ENCODE data around the gene FIZ1.
A peak's percentile ranks its signal among the peaks of the same experiment; 100 is the strongest.

Gene FIZ1

GRCh38 chr19:55599468-55599841 is at the start of gene FIZ1:
Gene FIZ1, minus strand, starts transcription at chr19:55599517. Its CDS starts 1,652 bp downstream, at chr19:55597865.
- peak; percentile 95 for DNase-seq (ENCODE audit: low read depth)

- DNase-seq (ENCODE audit: low read depth), result no peak
Observed at GRCh38 chr19:55648585-55649267, 49.4 kb upstream of the FIZ1 start.

- peak; percentile 27 for DNase-seq (ENCODE audit: low read depth)
Observed at GRCh38 chr19:55647732-55648584, 48.6 kb upstream of the FIZ1 start, which contains the start of gene CCDC106. Gene CCDC106, plus strand, starts transcription at chr19:55648212. Its CDS starts 835 bp downstream, at chr19:55649047.

GRCh38 chr19:55646889-55647731 is 47.8 kb upstream of the FIZ1 start:
- DNase-seq (ENCODE audit: low read depth), result no peak

- DNase-seq (ENCODE audit: low read depth), result no peak
Observed at GRCh38 chr19:55645512-55645881, 46.2 kb upstream of the FIZ1 start.

- DNase-seq (ENCODE audit: low read depth), result no peak
Observed at GRCh38 chr19:55644842-55645511, 45.7 kb upstream of the FIZ1 start.

GRCh38 chr19:55644191-55644833 is 45.0 kb upstream of the FIZ1 start:
- DNase-seq (ENCODE audit: low read depth), result no peak

- no peak for DNase-seq (ENCODE audit: low read depth)
Observed at GRCh38 chr19:55643887-55644176, 44.5 kb upstream of the FIZ1 start.

- DNase-seq (ENCODE audit: low read depth), result peak; percentile 80
Observed at GRCh38 chr19:55643003-55643886, 43.9 kb upstream of the FIZ1 start, which contains the start of gene ZNF581. Gene ZNF581, plus strand, starts transcription at chr19:55643649. Its CDS starts 923 bp downstream, at chr19:55644572.

GRCh38 chr19:55642153-55643002 is 43.1 kb upstream of the FIZ1 start:
- DNase-seq (ENCODE audit: low read depth), result no peak

GRCh38 chr19:55641426-55642152 is 42.3 kb upstream of the FIZ1 start:
- DNase-seq (ENCODE audit: low read depth), result no peak

- peak; percentile 73 for DNase-seq (ENCODE audit: low read depth)
Observed at GRCh38 chr19:55640577-55641425, 41.5 kb upstream of the FIZ1 start, which contains the start of gene ZNF580. Gene ZNF580, plus strand, starts transcription at chr19:55641002. Its CDS starts 1,507 bp downstream, at chr19:55642509.

- DNase-seq (ENCODE audit: low read depth), result peak; percentile 77
Observed at GRCh38 chr19:55640043-55640576, 40.8 kb upstream of the FIZ1 start.

- peak; percentile 59 for DNase-seq (ENCODE audit: low read depth)
Observed at GRCh38 chr19:55638864-55639359, 39.6 kb upstream of the FIZ1 start.

GRCh38 chr19:55637534-55637933 is 38.2 kb upstream of the FIZ1 start:
- DNase-seq (ENCODE audit: low read depth), result no peak

- DNase-seq (ENCODE audit: low read depth), result no peak
Observed at GRCh38 chr19:55636723-55637122, 37.4 kb upstream of the FIZ1 start.

- DNase-seq (ENCODE audit: low read depth), result no peak
Observed at GRCh38 chr19:55635856-55636440, 36.6 kb upstream of the FIZ1 start.
